GM18951 (cell line): ENCODE measurements around the gene PLPPR3.

ENCODE experiments used
- POLR2A ChIP-seq: IDR thresholded peaks from 4 replicates; pipeline ENCODE4 v1.6.1; 2011; ENCODE audit warnings: mild to moderate bottlenecking; ENCODE audit not compliant: insufficient read length, insufficient read depth; ENCODE audit errors: extremely low read depth
- in situ Hi-C: fragments of 300-500 bp; cut with MboI; formaldehyde crosslinking; loops from one replicate; pipeline ENCODE4 v1.12.0; 2022; ENCODE audit warnings: low sequenced_read_pairs, mixed read lengths, inconsistent platforms; ENCODE audit not compliant: unreplicated experiment

The PLPPR3 gene

GRCh38 chr19:814152-815078 is 7.3 kb downstream of the PLPPR3 start:
- peak; percentile 22 for TF ChIP-seq POLR2A
- in situ Hi-C loops = no loop called here

- in situ Hi-C loops = no loop called here
- peak; percentile 6 for TF ChIP-seq POLR2A
These were observed 8.3 kb downstream of the PLPPR3 start for GRCh38 chr19:813219-814151.

- TF ChIP-seq POLR2A = no peak
- in situ Hi-C loops = no loop called here
These were observed 9.0 kb downstream of the PLPPR3 start for GRCh38 chr19:812747-813218.

GRCh38 chr19:812049-812746 is 9.6 kb downstream of the PLPPR3 start:
- in situ Hi-C loops = no loop called here

GRCh38 chr19:811506-812048 is 10.2 kb downstream of the PLPPR3 start:
- in situ Hi-C loops = no loop called here
- no peak for TF ChIP-seq POLR2A

More at GRCh38 chr19:812049-812746, 9.6 kb downstream of the PLPPR3 start:
- no peak for TF ChIP-seq POLR2A

GRCh38 chr19:810883-811489 is 10.8 kb downstream of the PLPPR3 start:
- TF ChIP-seq POLR2A = no peak
- in situ Hi-C loops = no loop called here

- no peak for TF ChIP-seq POLR2A
- in situ Hi-C loops = no loop called here
These were observed 11.5 kb downstream of the PLPPR3 start for GRCh38 chr19:810077-810855.

GRCh38 chr19:808423-808775 is 13.4 kb downstream of the PLPPR3 start:
- TF ChIP-seq POLR2A = no peak
- in situ Hi-C loops = no loop called here

GRCh38 chr19:807627-808422 is 13.9 kb downstream of the PLPPR3 start:
- no peak for TF ChIP-seq POLR2A
- in situ Hi-C loops = no loop called here

- no peak for TF ChIP-seq POLR2A
- in situ Hi-C loops = no loop called here
These were observed 14.8 kb downstream of the PLPPR3 start for GRCh38 chr19:806815-807421.
